CD8-positive, alpha-beta memory T cell (primary cell): ENCODE results near the gene PNPLA3. TPM values are rescaled to one million over a fixed set of nuclear protein-coding genes. Genes with fewer than 3 reads are reported as not detected.

Experiments used
- CTCF ChIA-PET: fragments of 350-600 bp; sonication (Branson Sonifier 250); formaldehyde crosslinking; loops from one replicate; lab custom pipeline; 2021; ENCODE audit warnings: antibody characterized with exemption; lab: Charles Lee
- POLR2A ChIA-PET: fragments of 350-600 bp; sonication (Branson Sonifier 250); formaldehyde crosslinking; loops from one replicate; lab custom pipeline; 2021; ENCODE audit warnings: antibody characterized with exemption; lab: Charles Lee
- DNase-seq, 5 donors: peaks; one replicate each; pipeline versions ENCODE4 v3.0.0 to v3.0.0-alpha.2; 2020 to 2022; ENCODE audit warnings: mixed read lengths in 1 of 5
- H3K27ac ChIP-seq: one replicate; pipeline ENCODE4 v1.7.0; 2013; ENCODE audit warnings: low read depth, mild to moderate bottlenecking, low read length, moderate library complexity
- H3K27me3 ChIP-seq: 2 replicates; pipeline ENCODE4 v1.7.0; 2013; ENCODE audit warnings: low read length, mild to moderate bottlenecking; ENCODE audit not compliant: insufficient read depth, poor library complexity, severe bottlenecking
- H3K36me3 ChIP-seq: 2 replicates; pipeline ENCODE4 v1.7.0; 2013; ENCODE audit warnings: mild to moderate bottlenecking, low read length, moderate library complexity; ENCODE audit not compliant: insufficient read depth
- H3K4me1 ChIP-seq: 2 replicates; pipeline ENCODE4 v1.7.0; 2013; ENCODE audit warnings: mild to moderate bottlenecking, low read length, moderate library complexity; ENCODE audit not compliant: insufficient read depth
- H3K4me3 ChIP-seq: 2 replicates; pipeline ENCODE4 v1.7.0; 2013; ENCODE audit warnings: mild to moderate bottlenecking, low read length
- H3K9me3 ChIP-seq: 2 replicates; pipeline ENCODE4 v1.7.0; 2013; ENCODE audit warnings: mild to moderate bottlenecking, low read length
- H3K27ac Mint-ChIP-seq, 8 donors: one replicate each; pipeline ENCODE4 v1.8.0; 2020 to 2021; ENCODE audit warnings: mixed read lengths in 8 of 8, mild to moderate bottlenecking in 6 of 8, inconsistent platforms in 3 of 8, moderate library complexity in 3 of 8
- H3K27me3 Mint-ChIP-seq, 2 donors: one replicate each; pipeline ENCODE4 v1.8.0; 2020 to 2021; ENCODE audit warnings: mixed read lengths in 2 of 2, mild to moderate bottlenecking in 1 of 2, moderate library complexity in 1 of 2
- H3K36me3 Mint-ChIP-seq, 3 donors: one replicate each; pipeline ENCODE4 v1.8.0; 2020 to 2021; ENCODE audit warnings: mixed read lengths in 3 of 3, inconsistent platforms in 1 of 3, mild to moderate bottlenecking in 1 of 3
- H3K4me1 Mint-ChIP-seq, 3 donors: one replicate each; pipeline ENCODE4 v1.8.0; 2020 to 2021; ENCODE audit warnings: mixed read lengths in 3 of 3, inconsistent platforms in 1 of 3, mild to moderate bottlenecking in 1 of 3
- H3K4me3 Mint-ChIP-seq, 7 donors: one replicate each; pipeline ENCODE4 v1.8.0; 2020 to 2021; ENCODE audit warnings: mixed read lengths in 7 of 7, mild to moderate bottlenecking in 6 of 7, moderate library complexity in 4 of 7, inconsistent platforms in 2 of 7
- H3K9me3 Mint-ChIP-seq, 5 donors: one replicate each; pipeline ENCODE4 v1.8.0; 2020 to 2022; ENCODE audit warnings: mixed read lengths in 5 of 5, mild to moderate bottlenecking in 3 of 5, moderate library complexity in 2 of 5, inconsistent platforms in 1 of 5
- polyA plus RNA-seq: library from polyadenylated mRNA; unstranded; fragments of 300-500 nt; fragmentation: Illumina TruSeq; gene quantifications from one replicate; pipeline ENCODE4 v1.2.3, GENCODE V29; 2021
- total RNA-seq, 2 experiments: library from RNA; stranded (reverse); gene quantifications; one replicate each; pipeline ENCODE4 v1.2.3, GENCODE V29; 2021

The PNPLA3 gene
- total and polyA plus RNA-seq, 3 experiments from 2014 or later: 0.16 TPM; not detected in 2

DNA sequence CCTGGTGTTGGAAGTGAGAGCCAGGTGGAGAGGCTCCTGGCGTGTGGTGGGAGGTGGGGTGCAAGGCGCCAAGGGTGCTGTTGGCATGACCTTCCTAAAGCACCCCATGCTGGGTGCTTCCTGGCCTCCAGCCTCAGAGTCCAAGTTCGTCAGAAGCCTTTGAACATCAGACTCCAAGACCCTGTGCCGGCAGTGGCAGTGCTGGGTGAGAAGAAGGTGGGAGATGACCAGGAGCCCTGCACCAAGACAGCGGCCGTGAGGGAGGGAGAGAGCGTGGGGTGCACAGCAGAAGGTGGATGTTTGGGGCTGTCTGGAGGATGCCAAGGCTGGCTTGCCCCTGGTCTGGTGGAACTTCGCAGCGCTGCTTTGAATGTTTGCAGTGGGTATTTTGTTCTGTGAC, 70.8 kb downstream of the PNPLA3 start:
- H3K27ac Mint-ChIP-seq: peak overlapping the region in 7 of 8 donors; percentile 72 to 96 (median 89)
- Histone ChIP-seq H3K36me3 (peaks cover 33% of the 10 kb centered on the region), H3K4me3 (no peak overlapping the region), H3K27ac (no peak overlapping the region), H3K27me3 (no peaks in the 10 kb centered on the region), H3K9me3 (no peaks in the 10 kb centered on the region), H3K4me1 (peaks cover 17% of the 10 kb centered on the region)
- POLR2A ChIA-PET: no interaction called here
- H3K36me3 Mint-ChIP-seq: peaks cover 3 to 86% (median 12%) of the 10 kb centered on the region in 3 donors
- no peak for DNase-seq
- H3K4me1 Mint-ChIP-seq: peaks cover 23 to 39% (median 35%) of the 10 kb centered on the region in 3 donors
- no peaks in the 10 kb centered on the region for H3K9me3 Mint-ChIP-seq
- no peaks in the 10 kb centered on the region for H3K27me3 Mint-ChIP-seq
- peak overlapping the region in 5 of 7 donors; percentile 29 to 92 (median 85) for H3K4me3 Mint-ChIP-seq
- CTCF ChIA-PET: interaction anchor here (0.9 to 6.1 kb wide), 10 partner anchors 12 to 691 kb away, joined by 3 to 105 read pairs (median 10); no protein-coding TSS in a partner anchor

DNA sequence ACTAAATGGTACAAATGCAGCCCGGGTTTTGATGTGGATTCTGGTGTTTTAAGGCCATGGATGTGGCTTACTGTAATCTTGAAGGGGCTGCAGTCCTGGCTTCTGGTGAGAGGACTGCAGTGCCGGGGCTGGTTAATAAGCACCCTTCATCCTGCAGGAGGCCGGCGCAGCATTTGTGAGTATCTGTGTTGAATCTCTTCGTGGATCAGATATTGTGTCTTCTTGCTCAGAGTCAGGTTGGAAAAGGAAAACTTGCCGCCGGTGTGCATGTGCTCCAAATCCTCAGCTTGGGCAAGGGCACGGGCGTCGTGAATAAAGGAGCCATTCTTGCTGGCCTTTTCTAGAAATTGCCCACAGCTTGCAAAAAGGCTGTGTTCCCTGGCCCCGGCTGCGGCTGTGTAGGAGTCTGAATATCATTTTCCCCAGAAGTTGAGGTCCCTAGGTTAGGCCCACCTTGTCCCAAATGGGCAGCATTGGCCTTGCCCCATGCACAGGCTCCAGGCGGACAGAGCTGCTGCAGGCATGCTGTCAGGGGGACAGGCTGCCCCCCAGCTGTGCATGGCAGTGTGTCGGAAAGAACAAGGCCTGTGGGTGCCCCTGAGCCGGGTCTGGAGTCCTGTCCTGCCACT, 71.6 kb downstream of the PNPLA3 start:
- CTCF ChIA-PET: interaction anchor here (1.1 to 6.1 kb wide), 5 partner anchors 11 to 629 kb away, joined by 3 to 105 read pairs (median 16); no protein-coding TSS in a partner anchor
- peak overlapping the region; percentile 74 for H3K4me3 ChIP-seq
- H3K36me3 Mint-ChIP-seq: peaks cover 0 to 83% (median 8%) of the 10 kb centered on the region in 3 donors

DNA sequence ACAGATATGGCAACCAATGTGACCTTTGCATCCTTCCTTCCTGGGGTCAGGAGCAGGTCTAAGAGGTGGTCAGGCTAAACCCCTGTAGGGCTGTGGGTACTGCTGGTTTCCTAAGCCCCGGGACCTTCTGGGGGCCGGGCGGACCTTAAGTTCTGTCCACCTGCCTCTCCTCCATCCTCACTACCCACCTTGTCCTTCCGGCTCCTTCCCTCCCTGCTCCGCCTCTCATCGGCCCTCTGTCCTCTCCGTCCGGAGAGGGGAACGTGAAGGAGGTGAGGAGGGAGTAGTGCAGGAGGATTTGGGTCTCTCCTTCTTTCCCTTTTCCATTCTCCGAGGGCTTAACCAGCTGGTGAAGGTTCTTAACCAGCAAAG, 72.2 kb downstream of the PNPLA3 start:
- H3K27me3 Mint-ChIP-seq: no peaks in the 10 kb centered on the region
- DNase-seq: no peak
- peaks cover 17% of the 10 kb centered on the region for H3K4me1 ChIP-seq
- H3K4me3 Mint-ChIP-seq: peak overlapping the region; percentile 85 to 95 (median 93)
- peaks cover 19% of the 10 kb centered on the region for H3K36me3 ChIP-seq
- ChIA-PET CTCF (interaction anchor here (6.1 kb wide), 1 partner anchor 629 kb away, joined by 105 read pairs; no protein-coding TSS in a partner anchor), POLR2A (no interaction called here)
- H3K27ac ChIP-seq: peak overlapping the region; percentile 65
- H3K27me3 ChIP-seq: no peaks in the 10 kb centered on the region
- H3K36me3 Mint-ChIP-seq: peaks cover 0 to 80% (median 5%) of the 10 kb centered on the region in 3 donors
- no peaks in the 10 kb centered on the region for H3K9me3 Mint-ChIP-seq
- peak overlapping the region; percentile 79 to 98 (median 95) for H3K27ac Mint-ChIP-seq
- H3K9me3 ChIP-seq: no peaks in the 10 kb centered on the region
- H3K4me1 Mint-ChIP-seq: peaks cover 23 to 39% (median 35%) of the 10 kb centered on the region in 3 donors
- peak overlapping the region; percentile 74 for H3K4me3 ChIP-seq

More for the DNA sequence above, 71.6 kb downstream of the PNPLA3 start:
- H3K27me3 ChIP-seq: no peaks in the 10 kb centered on the region
- H3K4me3 Mint-ChIP-seq: peak overlapping the region; percentile 85 to 95 (median 93)
- POLR2A ChIA-PET: no interaction called here
- H3K9me3 ChIP-seq: no peaks in the 10 kb centered on the region
- no peak overlapping the region for H3K27ac ChIP-seq
- H3K36me3 ChIP-seq: peaks cover 26% of the 10 kb centered on the region
- no peaks in the 10 kb centered on the region for H3K9me3 Mint-ChIP-seq
- H3K4me1 Mint-ChIP-seq: peaks cover 23 to 39% (median 35%) of the 10 kb centered on the region in 3 donors
- no peaks in the 10 kb centered on the region for H3K27me3 Mint-ChIP-seq
- H3K27ac Mint-ChIP-seq: peak overlapping the region; percentile 22 to 96 (median 91)
- peaks cover 17% of the 10 kb centered on the region for H3K4me1 ChIP-seq
- DNase-seq: no peak

DNA sequence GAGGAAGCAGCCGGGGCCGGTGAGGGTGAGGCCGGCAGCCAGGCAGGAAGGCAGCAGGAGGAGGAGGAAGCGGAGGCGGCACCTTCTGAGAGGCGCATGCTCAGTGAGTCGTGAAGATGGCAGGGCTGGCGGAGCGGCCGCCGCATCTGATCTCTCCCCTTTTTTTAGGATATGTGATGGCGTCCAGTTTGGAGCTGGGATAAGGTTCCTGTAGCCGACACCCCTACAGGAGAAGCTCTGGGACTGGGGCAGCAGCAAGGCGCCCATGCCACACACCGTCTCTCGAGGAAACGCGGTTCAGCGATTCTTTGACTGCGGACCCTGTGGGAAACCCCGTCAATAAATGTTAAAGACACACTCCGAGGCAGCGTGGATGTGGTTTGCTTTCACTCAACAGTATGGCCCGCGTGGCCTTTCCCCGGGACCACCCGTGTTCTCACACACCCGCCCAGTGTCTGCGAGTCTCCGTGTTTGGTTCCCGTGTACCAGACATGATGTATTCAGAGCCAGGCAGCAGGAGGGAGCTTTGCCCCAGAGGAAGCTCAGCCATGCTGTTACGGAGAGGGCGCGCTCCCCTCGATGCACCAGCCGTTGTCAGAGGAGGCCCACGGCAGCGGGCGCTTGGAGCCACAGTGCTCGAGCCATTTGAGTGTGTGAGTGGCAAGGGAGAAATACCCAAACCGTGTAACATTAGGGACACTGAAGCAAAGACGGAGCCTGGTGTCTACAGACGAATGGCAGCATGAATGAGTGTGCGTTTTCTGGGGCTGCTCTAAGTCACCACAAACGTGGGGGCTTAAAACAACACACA, 72.8 kb downstream of the PNPLA3 start:
- Mint-ChIP-seq H3K36me3 (peaks cover 0 to 77% (median 4%) of the 10 kb centered on the region in 3 donors), H3K27me3 (no peaks in the 10 kb centered on the region), H3K9me3 (no peaks in the 10 kb centered on the region), H3K27ac (peak overlapping the region; percentile 79 to 98 (median 95)), H3K4me3 (peak overlapping the region; percentile 85 to 95 (median 93)), H3K4me1 (peaks cover 23 to 39% (median 35%) of the 10 kb centered on the region in 3 donors)
- ChIA-PET POLR2A (no interaction called here), CTCF (interaction anchor here (6.1 kb wide), 1 partner anchor 628 kb away, joined by 105 read pairs; no protein-coding TSS in a partner anchor)
- no peaks in the 10 kb centered on the region for H3K9me3 ChIP-seq
- H3K27ac ChIP-seq: peak overlapping the region; percentile 65
- DNase-seq: peak; percentile 53 to 76 (median 58)
- H3K4me3 ChIP-seq: peak overlapping the region; percentile 74
- peaks cover 17% of the 10 kb centered on the region for H3K4me1 ChIP-seq
- peaks cover 18% of the 10 kb centered on the region for H3K36me3 ChIP-seq
- H3K27me3 ChIP-seq: no peaks in the 10 kb centered on the region

DNA sequence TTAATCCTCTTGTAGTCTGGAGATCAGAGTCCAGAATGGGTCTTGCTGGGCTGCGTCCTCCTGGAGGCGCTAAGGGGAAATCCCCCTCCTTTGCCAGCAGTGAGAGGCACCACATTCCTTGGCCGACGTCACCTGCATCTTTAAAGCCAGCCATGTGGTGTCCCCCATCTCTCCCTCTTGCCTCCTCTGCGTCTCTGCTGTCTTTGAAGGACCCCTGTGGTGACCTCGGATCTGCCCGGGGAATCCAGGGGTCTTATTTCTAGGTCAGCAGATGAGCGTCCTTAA, 73.3 kb downstream of the PNPLA3 start:
- H3K36me3 ChIP-seq: peaks cover 15% of the 10 kb centered on the region
- no peaks in the 10 kb centered on the region for H3K9me3 Mint-ChIP-seq
- H3K4me3 Mint-ChIP-seq: peak overlapping the region; percentile 52 to 95 (median 93)
- ChIA-PET POLR2A (no interaction called here), CTCF (interaction anchor here (6.1 kb wide), 1 partner anchor 627 kb away, joined by 105 read pairs; no protein-coding TSS in a partner anchor)
- no peak overlapping the region for H3K27ac ChIP-seq
- peak overlapping the region in 7 of 8 donors; percentile 79 to 98 (median 95) for H3K27ac Mint-ChIP-seq
- no peaks in the 10 kb centered on the region for H3K9me3 ChIP-seq
- peaks cover 17% of the 10 kb centered on the region for H3K4me1 ChIP-seq
- DNase-seq: no peak
- no peaks in the 10 kb centered on the region for H3K27me3 ChIP-seq
- peaks cover 23 to 39% (median 35%) of the 10 kb centered on the region in 3 donors for H3K4me1 Mint-ChIP-seq
- H3K27me3 Mint-ChIP-seq: no peaks in the 10 kb centered on the region
- H3K36me3 Mint-ChIP-seq: peaks cover 0 to 73% (median 4%) of the 10 kb centered on the region in 3 donors
- no peak overlapping the region for H3K4me3 ChIP-seq

Other genes starting within 250 kb of the PNPLA3 start
- under 1 TPM; 0.64 to 0.72 TPM for gene EFCAB6, start 111.5 kb upstream of the PNPLA3 start, total RNA-seq
- 0.22 TPM for gene EFCAB6, start 111.5 kb upstream of the PNPLA3 start, polyA plus RNA-seq
- not detected for gene SULT4A1, start 61.3 kb upstream of the PNPLA3 start, total RNA-seq
- gene SULT4A1, start 61.3 kb upstream of the PNPLA3 start, polyA plus RNA-seq: not detected
- not detected for gene PNPLA5, start 31.8 kb upstream of the PNPLA3 start, total RNA-seq
- not detected for gene PNPLA5, start 31.8 kb upstream of the PNPLA3 start, polyA plus RNA-seq
- gene SAMM50, start 31.6 kb downstream of the PNPLA3 start, total RNA-seq: 10 to 100 TPM; 58.8 to 61.3 TPM
- 67.2 TPM for gene SAMM50, start 31.6 kb downstream of the PNPLA3 start, polyA plus RNA-seq
- gene PARVB, start 100.5 kb downstream of the PNPLA3 start, total RNA-seq: 10 to 100 TPM; 82.1 to 84.3 TPM
- 6.2 TPM for gene PARVB, start 100.5 kb downstream of the PNPLA3 start, polyA plus RNA-seq